ENCODE data around the gene LCE3B. TPM values are rescaled to one million over a fixed set of nuclear protein-coding genes. Genes with fewer than 3 reads are reported as not detected.
A peak's percentile ranks its signal among the peaks of the same experiment; 100 is the strongest.

Gene LCE3B
- total and polyA plus RNA-seq, 12 donors = not detected

DNA sequence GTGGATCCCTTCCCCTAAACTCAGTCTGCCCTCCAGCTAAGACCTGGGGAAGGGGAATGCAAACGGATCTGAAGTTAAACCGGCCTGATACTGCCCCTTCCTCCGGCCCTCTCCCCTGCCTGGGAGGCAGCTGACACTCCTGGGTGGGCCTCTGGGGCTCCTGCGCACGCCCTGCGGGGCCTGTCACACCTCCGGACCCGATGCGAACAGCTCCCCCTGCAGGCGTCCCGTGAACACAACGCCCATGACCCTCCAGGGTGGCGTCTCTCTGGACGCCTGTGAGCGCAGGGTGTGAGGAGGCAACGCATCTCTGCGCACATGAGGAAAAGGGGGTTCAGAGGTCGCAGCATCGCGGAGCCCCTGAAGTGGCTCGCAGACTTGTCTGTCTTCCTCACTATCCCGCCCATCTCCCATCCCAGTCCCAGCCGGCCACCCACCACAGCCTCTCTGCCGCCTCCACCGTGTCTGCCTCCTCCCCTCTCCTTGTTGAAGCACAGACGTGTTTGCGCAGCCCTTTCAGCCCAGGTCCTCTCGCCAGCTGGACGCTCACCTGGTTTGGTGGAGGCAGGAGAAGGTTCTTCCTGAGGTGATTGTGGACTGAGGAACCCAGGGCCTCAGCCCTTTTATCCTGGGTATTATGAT is 9.7 kb downstream of the LCE3B start:
- H3K27me3 ChIP-seq = peaks cover 0 to 23% (median 9%) of the 10 kb centered on the region in 7 donors
- ATAC-seq (peak in 1 of 8 donors; percentile 8), DNase-seq (no peak)
- H3K36me3 ChIP-seq = no peaks in the 10 kb centered on the region
- 15 to 17% methylated on average over 29 of the region's 29 CpGs for WGBS, 2 donors
- H3K4me3 ChIP-seq = no peak overlapping the region
- peak in 1 of 9 donors; percentile 12 for TF ChIP-seq CTCF (IDR thresholded peaks at IDR 0.05)
- intact Hi-C loops (cut with DNase I) = loop anchor here in 1 of 10 donors (5.0 kb wide), 1 partner anchor 41 kb away; the partner anchor contains the start of gene LCE3D
- no peaks in the 10 kb centered on the region for H3K4me1 ChIP-seq
- H3K9me3 ChIP-seq = peaks cover 0 to 23% (median 10%) of the 10 kb centered on the region in 11 donors
- no peak overlapping the region for H3K27ac ChIP-seq

DNA sequence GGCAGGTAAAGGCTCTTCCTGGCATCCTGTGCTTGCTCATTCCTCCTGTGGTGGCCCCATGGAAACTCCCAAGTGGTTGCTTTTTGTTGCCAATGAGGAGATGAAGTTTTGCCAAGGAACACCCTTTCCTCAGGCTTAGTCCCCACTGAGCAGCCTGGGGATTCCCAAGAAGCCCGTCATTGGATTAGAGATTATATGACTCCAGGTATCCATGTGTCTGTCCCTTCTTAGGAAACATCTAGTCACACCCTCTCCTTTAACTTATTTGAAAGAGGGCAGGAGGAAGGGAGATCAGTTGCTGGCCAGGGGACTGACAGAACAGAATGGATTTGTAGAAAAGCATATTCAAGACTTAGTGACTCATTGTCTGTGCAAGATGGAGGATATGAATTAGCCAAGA is 13.1 kb downstream of the LCE3B start:
- H3K4me3 ChIP-seq = no peak overlapping the region
- DNase-seq (no peak), ATAC-seq (no peak)
- WGBS, 2 donors = 77% methylated on average over 1 of the region's 1 CpG
- TF ChIP-seq CTCF (IDR thresholded peaks at IDR 0.05) = no peak
- H3K36me3 ChIP-seq = no peaks in the 10 kb centered on the region
- no peak overlapping the region for H3K27ac ChIP-seq
- H3K9me3 ChIP-seq = peaks cover 0 to 6% (median 0%) of the 10 kb centered on the region in 11 donors
- H3K4me1 ChIP-seq = no peaks in the 10 kb centered on the region
- intact Hi-C loops (cut with DNase I) = no loop called here
- H3K27me3 ChIP-seq = peaks cover 0 to 23% (median 11%) of the 10 kb centered on the region in 7 donors

DNA sequence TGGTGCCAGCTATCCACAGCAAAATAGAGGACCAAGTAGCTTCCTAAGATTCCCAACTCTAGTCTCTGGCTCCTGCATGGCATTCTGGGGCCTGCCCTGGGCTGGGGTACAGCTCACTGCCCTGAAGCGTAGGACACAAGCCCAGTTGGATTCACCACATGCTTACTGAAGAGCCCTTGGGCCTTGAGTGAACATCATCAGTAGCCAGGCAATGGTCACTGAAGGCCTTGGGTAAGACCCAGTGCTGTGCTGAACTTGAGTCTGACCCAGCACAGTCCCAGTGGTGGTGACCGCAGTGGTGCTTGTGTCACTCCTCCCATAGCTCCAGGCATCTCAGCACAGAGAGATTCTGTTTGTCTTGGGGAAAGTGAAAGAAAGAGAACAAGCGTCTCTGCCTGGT is 17.0 kb downstream of the LCE3B start:
- H3K36me3 ChIP-seq = no peaks in the 10 kb centered on the region
- peaks cover 0 to 7% (median 0%) of the 10 kb centered on the region in 7 donors for H3K27me3 ChIP-seq
- no peaks in the 10 kb centered on the region for H3K4me1 ChIP-seq
- no peak overlapping the region for H3K27ac ChIP-seq
- 85 to 86% methylated on average over 3 of the region's 3 CpGs for WGBS, 2 donors
- ATAC-seq (no peak), DNase-seq (no peak)
- intact Hi-C loops (cut with DNase I) = no loop called here
- no peak overlapping the region for H3K4me3 ChIP-seq
- TF ChIP-seq CTCF (IDR thresholded peaks at IDR 0.05) = no peak
- peaks cover 0 to 26% (median 0%) of the 10 kb centered on the region in 11 donors for H3K9me3 ChIP-seq

GRCh38 chr1:152640351-152640750 is 26.7 kb downstream of the LCE3B start:
- 56 to 62% methylated on average over 1 of the region's 1 CpG for WGBS, 2 donors
- Histone ChIP-seq H3K36me3 (no peaks in the 10 kb centered on the region), H3K9me3 (peaks cover 0 to 18% (median 0%) of the 10 kb centered on the region in 11 donors), H3K4me1 (no peaks in the 10 kb centered on the region), H3K27ac (no peak overlapping the region), H3K4me3 (no peak overlapping the region), H3K27me3 (peaks cover 0 to 3% (median 0%) of the 10 kb centered on the region in 7 donors)
- no peak for TF ChIP-seq CTCF (IDR thresholded peaks at IDR 0.05)
- ATAC-seq (no peak), DNase-seq (no peak)
- intact Hi-C loops (cut with DNase I) = no loop called here

Data from heart right ventricle (tissue), 16 donors.